ENCODE results near the gene PEX3.

GRCh38 chr6:143528164-143528811 is 77.7 kb downstream of the PEX3 start:
- TF ChIP-seq CTCF (IDR thresholded peaks at IDR 0.05; ENCODE audit: borderline replicate concordance, extremely low read depth, low read length, poor library complexity, severe bottlenecking) (no peak), EZH2 (IDR thresholded peaks at IDR 0.05; ENCODE audit: borderline replicate concordance, low read depth, low read length, severe bottlenecking) (no peak)

Measured in DND-41 (cell line).